ENCODE data around the gene CPA5. TPM values are rescaled to one million over a fixed set of nuclear protein-coding genes. Genes with fewer than 3 reads are reported as not detected.
A peak's percentile ranks its signal among the peaks of the same experiment; 100 is the strongest.
"Not testable (repeated sequence)": the region's sequence is repeated elsewhere in the genome, so short reads cannot be mapped to it uniquely, and the experiment has no call there.

The CPA5 gene
- polyA plus RNA-seq, 1 donor, result not detected

DNA sequence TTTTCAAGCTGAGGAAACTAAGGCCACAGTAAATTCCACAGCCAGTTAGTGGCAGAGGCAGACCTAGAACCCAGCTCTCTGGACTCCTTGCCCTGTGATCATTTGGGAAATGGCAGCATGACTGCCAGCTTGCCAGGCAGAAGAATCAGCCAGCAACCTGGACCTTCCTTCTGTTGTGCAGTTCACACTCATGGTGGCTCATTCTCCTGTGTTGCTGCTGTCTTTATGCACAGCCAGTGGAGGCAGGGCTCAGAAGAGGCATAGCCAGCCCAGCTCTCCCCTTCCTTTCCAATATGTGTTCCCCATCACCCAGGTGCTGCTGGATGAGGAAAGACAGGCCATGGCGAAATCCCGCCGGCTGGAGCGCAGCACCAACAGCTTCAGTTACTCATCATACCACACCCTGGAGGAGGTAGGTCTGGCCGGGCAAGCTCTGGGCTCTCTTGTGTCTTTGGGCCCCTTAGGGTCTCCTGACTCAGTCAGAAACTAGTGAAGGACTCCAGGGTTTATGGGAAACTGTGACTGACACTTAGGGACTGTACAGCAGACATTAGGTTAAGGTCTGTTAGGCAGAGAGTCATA is 14.8 kb downstream of the CPA5 start:
- no peak for DNase-seq

DNA sequence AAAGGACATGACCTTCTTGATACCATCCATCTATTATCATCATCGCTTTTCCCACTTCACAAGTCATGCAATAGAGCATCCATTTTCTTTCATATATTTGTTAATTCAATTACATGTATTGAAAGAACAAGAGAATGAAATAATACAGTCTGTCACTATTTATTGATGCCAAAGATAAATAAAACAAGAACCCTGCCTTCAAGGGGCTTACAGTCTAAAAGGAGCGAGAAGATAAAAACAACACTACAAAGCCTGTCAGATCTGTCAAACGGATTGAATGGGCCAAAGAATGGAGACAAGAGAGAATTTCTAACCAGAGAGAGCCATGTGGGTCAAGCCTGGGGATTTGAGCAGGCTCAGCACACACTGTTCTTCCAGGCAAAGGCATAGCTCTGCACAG is 15.9 kb downstream of the CPA5 start:
- DNase-seq, result no peak

DNA sequence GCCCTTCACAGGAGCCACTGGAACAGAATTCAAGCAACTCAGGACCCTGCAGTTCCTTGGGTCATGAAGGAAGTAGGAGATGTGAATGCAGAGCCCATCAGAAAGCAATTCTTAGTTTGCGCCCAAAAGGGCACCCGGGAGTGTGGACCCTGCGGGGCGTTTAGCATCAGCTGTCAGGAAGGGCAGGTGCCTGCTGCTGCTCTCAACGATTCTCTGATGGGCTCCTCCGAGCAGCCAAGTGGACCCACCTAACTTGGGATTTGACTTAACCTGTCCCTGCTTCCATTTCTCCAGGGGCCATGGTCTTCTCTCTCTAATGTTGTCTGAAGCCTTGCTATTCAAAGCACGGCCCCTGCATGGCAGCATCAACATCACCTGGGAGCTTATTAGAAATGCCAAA is 17.1 kb downstream of the CPA5 start:
- DNase-seq, result no peak

DNA sequence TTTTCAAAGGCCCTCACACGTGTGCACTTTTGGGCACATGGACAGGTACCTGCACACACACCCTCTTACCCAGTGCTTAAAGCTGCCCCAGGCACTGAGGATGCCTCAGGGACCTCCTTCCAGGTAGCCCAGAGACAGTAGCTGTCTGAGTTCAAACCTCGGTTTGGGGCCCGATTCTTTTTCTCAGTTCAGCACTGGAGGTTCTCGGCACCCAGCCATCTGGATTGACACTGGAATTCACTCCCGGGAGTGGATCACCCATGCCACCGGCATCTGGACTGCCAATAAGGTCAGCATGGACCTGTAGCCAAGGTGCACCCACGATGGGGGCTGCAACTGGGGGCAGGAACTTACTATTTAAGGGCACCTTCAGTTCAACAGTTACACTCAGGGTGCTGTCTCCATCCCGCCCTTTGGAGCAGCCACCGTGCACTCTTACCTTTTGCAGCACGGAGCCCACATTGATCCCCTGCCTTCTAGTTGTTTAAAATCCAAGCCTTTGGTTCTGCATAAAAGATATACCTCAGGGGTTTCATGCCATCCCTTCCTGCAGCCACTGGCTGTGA is 17.7 kb downstream of the CPA5 start:
- no peak for DNase-seq

DNA sequence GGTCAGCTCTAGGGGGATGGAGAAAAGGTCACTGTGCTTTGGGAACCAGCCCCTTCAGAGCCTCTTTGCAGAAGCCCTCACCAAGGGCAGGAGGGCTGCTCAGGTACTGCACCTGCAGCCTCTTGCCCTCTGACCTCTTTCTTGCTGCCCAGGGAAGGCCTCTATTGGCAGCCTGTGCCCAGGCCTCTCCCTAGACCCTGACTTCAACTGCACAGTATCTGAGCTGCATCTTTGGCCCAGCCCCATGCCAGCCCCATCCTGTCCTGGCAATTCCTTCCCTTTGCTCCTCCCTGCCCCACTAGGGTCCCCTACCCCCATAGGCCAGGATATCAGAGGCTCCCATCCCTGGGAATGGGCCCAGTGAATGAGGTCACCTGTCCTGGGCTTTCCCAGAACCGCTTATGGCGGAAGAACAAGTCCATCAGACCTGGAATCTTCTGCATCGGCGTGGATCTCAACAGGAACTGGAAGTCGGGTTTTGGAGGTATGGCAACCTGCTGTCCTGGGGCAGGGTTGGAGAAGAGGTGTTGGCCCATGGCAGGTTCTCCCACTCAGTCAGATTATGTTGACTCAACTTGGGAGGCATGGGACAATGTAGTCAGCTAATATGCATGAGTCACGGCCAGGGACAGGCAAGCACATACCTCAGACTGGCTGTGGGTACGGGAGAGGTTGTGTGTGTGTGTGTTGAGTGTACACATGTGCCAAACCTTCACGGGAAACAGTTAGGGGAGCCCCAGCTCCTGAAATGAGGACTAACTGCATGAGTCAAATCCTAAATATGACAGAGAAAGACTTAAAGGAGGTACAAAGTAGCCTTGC is 18.6 kb downstream of the CPA5 start:
- no peak for DNase-seq

DNA sequence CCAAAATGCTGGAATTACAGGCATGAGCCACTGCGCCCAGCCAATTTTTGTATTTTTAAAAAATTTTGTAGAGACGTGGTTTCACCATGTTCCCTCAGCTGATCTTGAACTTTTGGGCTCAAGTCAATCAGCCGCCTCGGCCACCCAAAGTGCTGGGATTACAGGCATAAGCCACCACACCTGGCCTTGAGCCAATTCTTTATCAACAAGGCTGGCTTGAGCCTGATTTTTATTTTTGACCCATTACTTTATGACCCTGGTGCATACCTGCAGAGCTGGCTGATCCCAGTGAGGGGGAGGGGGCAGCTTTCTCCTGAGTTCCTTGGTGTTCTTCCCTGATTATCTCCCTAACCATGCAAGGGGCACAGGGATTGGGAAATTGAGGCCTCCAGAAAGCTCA is 19.8 kb downstream of the CPA5 start:
- DNase-seq, result no peak

DNA sequence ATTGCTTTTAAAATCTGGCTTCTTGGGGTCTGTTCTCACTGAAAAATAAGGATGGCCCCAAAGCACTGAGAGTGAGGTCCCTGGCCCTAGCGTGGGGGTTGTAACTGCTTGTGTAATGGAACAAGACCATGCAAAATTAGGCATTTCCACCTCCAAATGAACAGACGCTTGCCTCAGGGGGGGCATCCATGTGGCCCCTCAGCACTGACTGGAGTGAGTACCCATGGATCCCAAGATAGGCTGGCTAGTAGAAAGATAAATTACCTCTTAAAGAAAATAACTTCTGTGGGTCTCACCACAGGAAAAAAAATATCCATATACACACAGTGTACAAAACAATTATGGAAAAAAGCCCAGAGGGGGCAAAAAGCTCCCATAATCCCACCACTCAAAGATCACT is 20.5 kb downstream of the CPA5 start:
- no peak for DNase-seq

DNA sequence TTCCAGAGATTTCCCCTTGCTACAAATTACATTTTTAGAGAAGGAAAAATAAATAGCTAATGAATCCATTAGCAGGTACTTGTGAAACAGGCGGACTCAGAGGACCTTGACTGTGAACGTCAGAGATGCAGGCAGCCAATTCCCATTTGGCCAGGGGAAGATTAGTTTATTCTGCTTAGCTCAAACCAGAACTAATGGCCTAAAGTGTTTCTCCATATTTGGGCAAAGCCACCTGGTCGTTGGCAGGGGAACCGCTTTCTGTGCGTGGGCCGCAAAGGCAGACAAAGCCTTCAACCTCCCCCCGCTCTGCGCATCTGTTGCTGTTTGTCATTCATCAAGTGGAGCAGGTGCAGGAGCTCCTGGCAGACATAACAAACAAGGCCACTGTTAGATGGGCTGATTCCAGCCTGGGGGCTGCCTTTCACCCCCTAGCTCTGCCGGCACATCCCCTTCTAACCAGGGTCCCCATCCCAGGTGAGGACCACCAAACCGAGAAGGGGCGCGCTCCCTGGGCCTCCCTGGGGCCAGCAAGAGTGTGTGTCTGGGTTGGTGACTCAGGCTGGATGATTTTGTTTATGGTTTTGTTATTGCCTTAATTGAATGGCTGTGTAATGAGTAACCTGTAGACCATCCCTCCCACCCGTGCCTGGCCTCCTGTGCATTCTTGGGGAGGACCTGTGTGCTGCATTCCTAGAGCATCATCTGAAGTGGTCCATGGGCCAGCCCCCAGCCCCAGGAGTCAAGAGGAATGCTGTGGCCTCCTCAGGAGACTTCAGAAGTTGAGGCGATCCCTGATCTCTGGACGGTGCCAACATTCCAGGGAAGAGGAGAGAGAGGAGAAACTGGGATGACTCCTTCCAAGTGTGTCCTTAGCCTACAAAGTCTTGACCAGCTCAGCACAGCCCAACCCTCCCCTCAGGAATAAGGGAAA is 21.2 kb downstream of the CPA5 start:
- DNase-seq, result peak; percentile 87

DNA sequence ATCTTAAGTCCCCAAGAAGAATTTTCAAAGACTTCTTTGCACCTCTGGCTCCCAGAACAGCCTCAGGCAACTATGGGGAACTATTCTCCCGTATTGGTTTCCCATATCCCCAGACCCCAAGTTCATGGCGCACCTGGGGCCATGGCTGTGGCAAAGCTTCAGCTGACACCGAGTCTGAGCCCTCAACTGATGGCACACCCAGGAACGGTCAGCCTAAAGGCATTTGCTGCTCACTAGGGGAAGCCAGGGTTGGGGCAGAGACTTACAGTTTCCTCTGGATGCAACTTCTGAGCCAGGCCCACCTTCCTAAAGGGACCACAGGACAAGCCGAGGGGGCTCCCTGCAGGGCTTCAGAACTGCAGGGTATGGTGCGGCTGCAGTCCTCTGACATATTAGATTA is 21.9 kb downstream of the CPA5 start:
- DNase-seq, result no peak

DNA sequence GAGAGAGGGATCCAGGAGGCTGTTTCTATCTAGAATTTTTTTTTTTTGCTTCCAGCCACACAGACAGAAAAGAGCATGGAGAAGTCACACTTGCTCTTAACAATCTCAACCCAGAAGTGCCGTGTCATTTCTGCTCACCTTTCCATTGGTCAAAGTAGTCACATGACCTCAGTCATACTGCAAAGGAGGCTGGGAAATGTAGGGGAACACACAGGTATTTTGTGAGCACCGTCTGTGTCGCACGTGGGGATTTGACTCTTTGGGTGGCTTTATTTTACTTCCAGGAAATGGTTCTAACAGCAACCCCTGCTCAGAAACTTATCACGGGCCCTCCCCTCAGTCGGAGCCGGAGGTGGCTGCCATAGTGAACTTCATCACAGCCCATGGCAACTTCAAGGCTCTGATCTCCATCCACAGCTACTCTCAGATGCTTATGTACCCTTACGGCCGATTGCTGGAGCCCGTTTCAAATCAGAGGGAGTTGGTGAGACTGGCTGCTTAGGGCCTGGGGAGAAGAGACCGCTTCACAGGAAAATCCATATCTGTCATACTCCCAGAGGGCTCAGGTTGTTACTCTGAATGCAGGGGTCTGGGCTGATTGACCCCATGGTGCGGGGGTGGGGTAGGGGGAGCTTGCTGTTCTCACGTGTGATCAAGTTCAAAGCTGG is 22.6 kb downstream of the CPA5 start:
- no peak for DNase-seq

DNA sequence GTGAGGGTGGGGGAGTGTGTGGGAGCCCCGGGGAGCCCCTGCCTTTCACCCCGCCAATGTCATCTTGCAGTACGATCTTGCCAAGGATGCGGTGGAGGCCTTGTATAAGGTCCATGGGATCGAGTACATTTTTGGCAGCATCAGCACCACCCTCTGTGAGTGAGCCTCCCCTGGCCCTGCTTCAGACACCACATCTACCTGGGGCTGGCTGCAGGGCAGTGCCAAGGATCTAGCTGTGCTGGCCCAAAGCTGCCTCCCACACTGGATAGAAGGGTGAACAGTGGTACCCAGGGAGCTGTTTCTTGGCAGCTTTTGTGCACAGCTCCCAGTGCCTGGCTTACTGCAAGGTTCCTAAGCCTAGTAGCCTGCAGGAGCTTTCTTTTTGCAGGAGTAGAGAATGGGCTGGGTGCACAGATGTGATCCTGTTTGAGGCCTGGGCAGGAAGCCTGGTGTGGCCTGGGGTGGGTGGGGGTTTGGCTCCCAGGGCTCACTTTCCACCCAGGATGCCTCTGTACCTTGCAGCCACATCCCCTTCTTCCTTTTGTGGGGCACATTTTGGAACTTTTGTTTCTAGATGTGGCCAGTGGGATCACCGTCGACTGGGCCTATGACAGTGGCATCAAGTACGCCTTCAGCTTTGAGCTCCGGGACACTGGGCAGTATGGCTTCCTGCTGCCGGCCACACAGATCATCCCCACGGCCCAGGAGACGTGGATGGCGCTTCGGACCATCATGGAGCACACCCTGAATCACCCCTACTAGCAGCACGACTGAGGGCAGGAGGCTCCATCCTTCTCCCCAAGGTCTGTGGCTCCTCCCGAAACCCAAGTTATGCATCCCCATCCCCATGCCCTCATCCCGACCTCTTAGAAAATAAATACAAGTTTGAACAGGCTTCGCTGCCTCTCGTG is 23.5 kb downstream of the CPA5 start:
- DNase-seq, result no peak

DNA sequence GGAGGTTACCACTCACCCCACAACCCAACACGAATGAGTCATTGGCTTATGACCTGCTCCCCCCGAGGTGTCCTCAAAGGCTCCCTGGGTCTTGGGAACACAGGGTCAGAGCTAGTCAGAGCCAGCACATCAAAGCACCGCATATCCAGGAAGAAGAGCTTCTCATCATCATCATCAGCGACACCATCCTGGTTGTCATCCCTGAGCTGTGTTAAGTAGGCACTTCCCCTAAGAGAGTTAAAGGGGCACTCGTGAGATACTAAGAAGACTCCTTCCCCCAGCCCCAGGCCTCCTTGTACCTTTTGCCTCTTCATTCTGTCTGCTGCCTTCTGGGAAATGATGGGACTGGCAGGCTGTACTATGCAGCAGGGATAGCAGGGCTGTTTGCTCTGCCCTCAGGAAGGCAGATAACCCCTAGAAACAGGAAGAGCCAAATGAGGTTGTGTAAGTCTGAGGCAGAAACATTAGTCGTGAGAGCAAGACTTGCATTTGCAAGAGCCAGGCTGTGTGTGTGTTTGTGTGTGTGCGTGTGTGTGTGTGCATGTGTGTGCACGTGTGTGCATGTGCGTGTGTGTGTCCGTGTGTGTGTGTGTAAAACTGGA is 24.6 kb downstream of the CPA5 start:
- no peak for DNase-seq

DNA sequence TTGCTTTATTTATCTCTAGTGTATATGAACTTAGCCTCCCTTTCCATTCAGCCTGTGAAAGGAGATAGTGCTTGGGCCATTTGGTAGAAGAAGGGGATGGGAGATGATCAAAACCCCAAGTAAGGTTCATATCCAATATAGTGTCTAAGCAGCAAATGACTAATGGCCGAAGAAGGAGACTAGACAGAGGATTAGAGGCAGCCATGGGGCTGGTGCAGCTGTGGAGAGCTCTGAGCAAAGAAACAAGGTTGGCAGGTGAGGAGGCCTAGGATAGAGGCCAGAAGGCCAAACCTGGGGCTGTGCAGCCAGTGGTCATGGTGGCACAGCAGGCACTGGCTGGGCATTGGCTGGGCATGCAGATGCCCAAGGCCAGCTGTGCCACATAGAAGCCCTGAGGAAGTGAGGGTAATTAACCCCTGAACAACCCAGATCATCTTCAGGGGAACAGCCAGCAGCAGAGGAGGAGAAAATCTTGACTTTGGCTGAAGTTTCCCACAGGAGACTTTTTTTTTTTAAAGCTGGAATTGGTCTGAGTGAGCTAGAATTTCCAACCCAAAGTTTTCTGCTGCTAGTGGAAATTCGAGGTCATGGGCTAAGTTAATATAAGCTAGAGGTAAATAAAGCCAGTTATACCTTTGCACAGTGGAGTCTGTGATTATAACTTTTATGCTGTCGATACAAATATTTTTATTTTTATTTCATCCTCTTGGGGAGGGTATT is 25.4 kb downstream of the CPA5 start:
- DNase-seq, result no peak

DNA sequence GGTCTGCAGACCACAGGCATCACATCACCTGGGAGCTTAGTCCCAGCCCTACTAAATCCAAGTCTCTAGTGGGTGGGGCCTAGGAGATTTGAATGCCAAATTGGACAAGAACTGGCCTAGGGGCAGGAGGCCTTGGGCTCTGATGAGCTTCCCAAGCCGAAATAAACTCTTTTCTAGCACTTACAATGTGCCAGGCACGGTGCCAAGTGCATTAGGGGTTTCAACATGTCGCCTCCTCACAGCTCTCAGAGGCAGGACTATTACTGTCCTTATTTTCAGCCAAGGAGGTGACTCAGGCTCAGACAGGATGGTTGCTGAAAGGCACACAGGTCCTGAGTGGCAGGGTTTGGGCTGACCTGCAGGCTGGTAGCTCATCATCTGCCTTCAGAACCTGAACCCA is 26.4 kb downstream of the CPA5 start:
- no peak for DNase-seq

DNA sequence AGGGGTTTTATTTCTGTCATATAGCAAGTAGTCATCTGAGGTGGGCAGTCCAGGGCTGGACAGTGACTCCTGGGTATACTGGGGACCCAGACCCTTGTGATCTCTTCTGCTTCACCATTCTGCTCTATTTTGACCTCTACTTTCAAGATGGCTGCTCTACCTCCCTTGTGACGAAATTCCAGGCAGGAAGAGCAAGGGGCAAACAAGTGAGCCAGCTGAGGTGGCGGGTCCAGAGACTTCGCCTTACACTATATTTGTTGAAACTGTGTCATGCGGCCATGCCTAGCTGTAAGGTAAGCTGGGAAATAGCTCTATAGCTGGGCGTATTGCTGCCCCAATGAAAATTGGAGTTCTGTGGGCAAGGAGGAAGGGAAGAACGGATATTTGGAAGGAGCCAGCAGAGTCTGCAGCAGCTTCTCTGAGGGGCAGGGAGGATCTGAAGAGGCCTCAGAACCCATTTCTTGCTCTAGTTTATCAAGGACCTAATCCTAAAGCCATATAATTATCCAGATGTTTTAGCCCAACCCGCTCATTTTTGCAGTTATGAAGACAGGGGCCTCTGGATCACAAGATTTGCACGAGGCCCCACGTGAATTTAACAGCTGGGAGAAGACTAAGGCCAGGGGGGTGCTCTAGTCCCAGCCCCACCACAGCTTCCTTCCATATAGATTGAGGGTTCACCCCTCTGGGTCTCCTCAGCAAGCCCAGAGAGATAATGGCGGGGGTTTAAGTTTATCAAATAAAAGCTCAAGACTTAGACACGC is 28.0 kb downstream of the CPA5 start:
- no peak for DNase-seq

DNA sequence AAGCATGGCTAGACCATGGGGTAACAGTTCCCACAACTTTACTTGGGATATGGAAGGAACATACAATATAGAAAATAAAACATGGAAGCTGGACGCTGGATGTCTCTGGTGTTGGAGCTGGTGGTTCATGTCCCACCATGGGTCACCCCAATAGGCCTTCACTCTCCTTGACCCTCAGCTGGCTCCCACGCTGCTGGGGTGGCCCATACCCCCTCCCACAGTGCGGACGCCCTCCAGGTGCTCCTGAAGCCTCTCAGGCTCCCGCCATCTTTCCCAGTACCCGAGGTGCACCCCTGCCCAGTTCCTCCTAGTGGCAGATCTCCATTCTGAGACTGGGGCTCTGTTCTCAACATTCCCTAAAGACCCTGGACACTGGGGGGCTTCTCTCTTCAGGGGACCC is 29.9 kb downstream of the CPA5 start:
- no peak for DNase-seq

DNA sequence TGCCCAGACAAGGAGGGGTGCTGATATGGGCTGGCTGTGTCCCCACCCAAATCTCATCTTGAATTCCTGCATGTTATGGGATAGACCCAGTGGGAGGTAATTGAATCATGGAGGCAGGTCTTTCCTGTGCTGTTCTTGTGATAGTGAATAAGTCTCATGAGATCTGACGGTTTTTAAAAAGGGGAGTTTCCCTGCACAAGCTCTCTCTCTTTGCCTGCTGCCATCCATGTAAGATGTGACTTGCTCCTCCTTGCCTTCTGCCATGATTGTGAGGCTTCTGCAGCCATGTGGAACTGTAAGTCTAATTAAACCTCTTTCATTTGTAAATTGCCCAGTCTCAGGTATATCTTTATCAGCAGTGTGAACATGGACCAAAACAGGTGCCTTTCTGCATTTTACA is 31.8 kb downstream of the CPA5 start:
- not testable (repeated sequence) for DNase-seq

DNA sequence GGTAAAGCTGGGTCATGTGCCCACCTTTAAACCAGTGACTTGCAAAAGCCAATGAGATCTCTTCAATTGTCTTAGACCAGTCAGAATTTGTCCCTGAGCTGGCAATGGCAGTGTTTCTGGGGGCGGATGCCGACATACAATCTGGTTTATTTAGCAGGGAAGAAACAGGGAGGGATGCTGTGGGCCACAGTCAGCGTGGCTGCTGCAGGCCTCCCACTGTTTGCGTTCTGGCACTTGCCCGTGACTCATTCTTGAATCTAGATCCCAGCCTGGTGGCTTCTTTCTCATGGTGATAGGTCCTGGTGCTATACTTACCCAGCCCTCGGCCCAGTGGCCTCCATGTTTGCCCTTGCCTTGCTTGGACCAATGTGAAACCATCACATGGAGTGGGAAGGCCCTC is 32.6 kb downstream of the CPA5 start:
- DNase-seq, result no peak

DNA sequence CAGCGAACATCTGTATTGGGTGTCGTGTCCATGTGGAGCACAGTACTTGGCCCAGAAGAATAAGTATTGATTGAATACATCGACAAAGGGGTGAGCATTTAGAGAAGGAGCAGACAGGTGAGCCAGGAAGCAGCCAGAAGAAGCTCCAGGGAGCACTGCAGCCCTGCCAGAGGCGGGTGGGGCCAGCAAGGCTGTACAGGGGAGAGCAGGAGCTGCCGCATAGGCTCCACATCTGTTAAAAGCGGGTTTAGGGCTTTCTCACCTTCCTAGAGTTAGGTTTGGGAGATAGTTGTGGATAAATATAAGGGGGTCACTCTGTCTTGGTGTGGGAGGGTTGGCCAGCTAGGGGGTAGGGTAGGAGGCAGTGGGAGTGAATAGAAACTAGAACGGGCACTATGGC is 34.4 kb downstream of the CPA5 start:
- no peak for DNase-seq

Data from left kidney (tissue), 2 donors.